Measurements from ENCODE around the gene SALL3. TPM values are rescaled to one million over a fixed set of nuclear protein-coding genes. Genes with fewer than 3 reads are reported as not detected.

SALL3 gene
- total RNA-seq, 1 experiment from 2014 or later, result not detected

DNA sequence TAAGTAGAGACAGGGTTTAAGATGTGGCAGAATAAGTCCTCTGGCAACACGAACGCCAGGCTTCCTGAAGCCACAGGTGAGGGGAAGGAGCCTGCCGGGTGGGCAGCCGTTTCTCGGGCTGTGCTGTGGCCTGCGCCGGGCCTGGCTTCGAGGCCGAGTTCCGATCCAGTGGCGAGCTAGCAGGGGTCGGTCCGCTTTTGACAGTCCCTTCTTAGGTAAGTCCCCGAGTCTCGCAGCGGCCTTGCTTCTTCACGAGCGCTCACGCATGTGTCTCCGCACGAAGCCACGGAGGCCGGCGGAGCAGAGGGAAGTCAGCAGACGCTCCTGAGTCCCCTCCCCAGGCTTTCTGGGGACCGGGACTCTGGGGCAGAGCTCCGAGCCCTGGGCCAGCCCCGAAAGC, 26.0 kb downstream of the SALL3 start:
- DNase-seq (ENCODE audit: low read depth), result no peak

GRCh38 chr18:79006106-79006795, 26.6 kb downstream of the SALL3 start:
- DNase-seq (ENCODE audit: low read depth), result no peak

GRCh38 chr18:79007440-79007839, 27.8 kb downstream of the SALL3 start:
- DNase-seq (ENCODE audit: low read depth), result no peak

DNA sequence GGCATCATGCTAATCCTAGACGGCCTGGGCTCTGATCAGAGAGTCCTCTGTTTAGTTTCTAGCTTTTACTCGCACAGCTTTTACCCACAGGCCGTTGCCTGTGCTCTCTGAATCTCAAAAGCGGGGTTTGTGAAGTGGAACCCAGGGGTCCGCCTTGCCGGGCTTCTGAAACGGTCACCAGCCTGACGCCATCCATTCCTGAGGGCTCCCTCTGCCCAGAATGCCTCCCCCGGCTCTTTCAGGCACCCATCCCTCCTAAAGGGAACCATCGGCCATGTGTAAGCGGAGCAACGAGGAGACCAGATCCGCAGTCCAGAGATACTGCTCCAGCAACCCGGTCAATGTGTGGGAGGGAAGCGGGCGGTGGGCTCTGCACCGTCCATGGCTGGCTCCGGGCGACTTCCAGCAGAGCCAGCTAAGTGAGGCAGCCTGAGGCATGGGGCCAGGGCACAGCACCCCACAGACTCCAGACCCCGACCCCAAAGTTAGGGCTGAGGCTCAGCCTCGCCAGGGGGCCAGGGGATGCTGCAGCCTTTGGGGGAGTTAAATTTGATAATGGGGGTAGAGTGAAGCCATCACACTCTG, 28.8 kb downstream of the SALL3 start:
- no peak for DNase-seq (ENCODE audit: low read depth)

GRCh38 chr18:79010802-79011201, 31.2 kb downstream of the SALL3 start:
- no peak for DNase-seq (ENCODE audit: low read depth)

GRCh38 chr18:79011300-79011870, 31.8 kb downstream of the SALL3 start:
- no peak for DNase-seq (ENCODE audit: low read depth)

DNA sequence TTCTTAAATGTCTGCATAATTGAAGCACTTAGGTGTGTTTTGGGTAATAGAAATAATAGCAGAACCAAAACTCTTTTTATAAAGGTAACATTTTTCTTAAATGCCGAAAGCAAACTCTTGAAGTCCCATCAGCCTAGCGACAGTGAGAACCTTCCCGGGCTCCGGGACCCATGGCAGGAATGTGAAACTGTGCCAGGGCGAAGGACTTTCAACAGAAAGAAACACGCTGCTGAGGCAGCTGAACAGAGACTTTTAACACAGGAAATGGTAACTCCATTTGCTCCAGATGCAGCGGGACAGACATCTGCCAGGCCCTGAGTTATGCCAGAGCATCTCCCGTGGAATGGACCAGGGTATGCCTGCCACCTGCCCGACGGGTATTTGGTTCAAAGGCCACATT, 34.3 kb downstream of the SALL3 start:
- no peak for DNase-seq (ENCODE audit: low read depth)

DNA sequence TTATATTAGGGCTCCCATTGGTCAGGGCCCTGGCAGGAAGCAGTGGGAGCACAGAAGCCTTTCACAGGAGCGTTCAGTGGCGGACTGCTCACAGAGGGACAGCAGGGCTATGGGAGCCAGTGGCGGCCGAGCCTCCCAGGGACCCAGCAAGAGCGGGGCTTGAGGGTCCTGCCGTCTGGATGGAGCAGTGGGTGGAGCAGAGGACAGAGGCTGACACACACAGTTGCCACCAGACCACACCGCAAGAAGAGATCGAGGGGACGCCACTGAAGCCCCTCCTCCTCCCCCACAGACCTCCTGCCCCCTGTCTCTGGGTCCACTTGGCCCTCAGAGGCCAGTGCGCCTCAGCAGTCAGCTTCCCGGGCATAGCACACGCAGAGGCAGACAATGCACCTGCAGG, 39.3 kb downstream of the SALL3 start:
- no peak for DNase-seq (ENCODE audit: low read depth)

GRCh38 chr18:79019881-79020280, 40.3 kb downstream of the SALL3 start:
- no peak for DNase-seq (ENCODE audit: low read depth)

GRCh38 chr18:79022603-79023002, 43.0 kb downstream of the SALL3 start:
- DNase-seq (ENCODE audit: low read depth), result no peak

DNA sequence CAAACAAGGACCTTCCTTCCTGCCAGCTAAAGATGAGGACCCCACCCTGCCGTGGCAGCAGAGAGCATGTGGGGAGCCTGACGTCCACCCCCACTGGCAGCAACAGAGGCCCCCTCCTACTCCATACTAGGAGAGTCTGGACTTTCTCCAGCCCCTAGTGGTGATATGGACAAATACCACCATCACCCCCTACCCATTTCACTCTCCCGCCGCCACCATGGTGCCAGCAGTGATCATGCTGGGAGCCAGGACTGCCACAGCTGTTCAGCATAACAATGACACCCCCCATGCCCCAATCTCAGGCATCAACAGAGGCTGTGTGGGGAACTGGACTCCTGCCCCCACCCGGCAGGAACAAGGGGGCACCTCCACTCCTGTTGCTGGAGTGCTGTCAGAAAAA, 46.9 kb downstream of the SALL3 start:
- no peak for DNase-seq (ENCODE audit: low read depth)

- no peak for DNase-seq (ENCODE audit: low read depth)
These were observed 51.1 kb downstream of the SALL3 start for GRCh38 chr18:79030680-79031079.

- no peak for DNase-seq (ENCODE audit: low read depth)
These were observed 62.7 kb downstream of the SALL3 start for GRCh38 chr18:79042276-79042675.

DNA sequence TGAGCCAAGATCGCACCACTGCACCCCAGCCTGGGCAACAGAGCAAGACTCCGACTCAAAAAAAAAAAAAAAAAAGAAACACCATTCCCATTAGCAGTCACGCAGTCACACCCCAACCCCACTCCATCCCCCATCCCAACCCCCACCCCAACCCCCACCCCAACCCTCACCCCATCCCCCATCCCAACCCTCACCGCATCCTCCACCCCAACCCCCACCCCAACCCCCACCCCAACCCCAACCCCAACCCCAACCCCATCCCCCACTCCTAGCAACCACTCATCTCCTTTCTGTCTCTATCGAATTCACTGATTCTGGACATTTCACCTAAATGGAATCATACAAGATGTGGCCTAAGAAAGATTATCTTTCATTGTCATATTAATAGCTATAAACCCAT, 63.7 kb downstream of the SALL3 start:
- no peak for DNase-seq (ENCODE audit: low read depth)

- no peak for DNase-seq (ENCODE audit: low read depth)
These were observed 66.9 kb downstream of the SALL3 start for GRCh38 chr18:79046522-79046921.

GRCh38 chr18:79047556-79048244, 68.1 kb downstream of the SALL3 start:
- DNase-seq (ENCODE audit: low read depth), result peak; percentile 39

DNA sequence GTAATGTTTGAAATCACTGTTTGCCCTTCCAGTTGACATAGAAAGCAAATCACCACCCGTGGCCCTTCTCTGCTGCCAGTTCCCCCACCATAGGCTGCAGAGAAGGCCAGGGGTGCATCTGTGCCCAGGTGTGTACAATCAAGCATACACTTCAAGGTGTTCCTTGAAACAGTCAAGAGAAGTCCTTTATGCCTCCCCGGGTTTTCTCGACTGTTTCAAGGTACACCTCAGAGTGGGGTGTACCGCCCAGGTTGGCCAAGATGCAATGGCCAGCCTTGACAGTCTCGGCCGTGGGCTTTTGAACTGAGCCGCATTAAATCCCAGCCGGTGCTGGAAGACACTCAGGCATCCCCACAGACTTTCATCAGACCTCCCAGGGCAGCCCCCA, 68.6 kb downstream of the SALL3 start:
- DNase-seq (ENCODE audit: low read depth), result no peak

- DNase-seq (ENCODE audit: low read depth), result no peak
These were observed 69.9 kb downstream of the SALL3 start for GRCh38 chr18:79049506-79049905.

Other genes starting within 250 kb of the SALL3 start
- 6.4 and 6.5 TPM in 2 replicates for gene ATP9B, start 89.6 kb downstream of the SALL3 start, total RNA-seq (2014; rRNA removed; shearing (Covaris generic))

Data from RPMI7951 (cell line).